CD4-positive, alpha-beta T cell treated with Interleukin-4 for 1 hour (primary cell): Measurements from ENCODE around the gene ELOB.

ENCODE experiments used
- DNase-seq, 2 donors: peaks; one replicate each; pipeline ENCODE4 v3.0.0-alpha.2; 2020 to 2022

ELOB gene

GRCh38 chr16:2777231-2777902 is at the start of gene ELOB:
Gene ELOB, minus strand, starts transcription at chr16:2777280. Its CDS starts 41 bp downstream, at chr16:2777239.
- DNase-seq = peak; percentile 89 to 90

- DNase-seq = no peak
Measured at GRCh38 chr16:2825906-2826305, 48.8 kb upstream of the ELOB start.

GRCh38 chr16:2825049-2825742 is 48.1 kb upstream of the ELOB start:
- no peak for DNase-seq

- DNase-seq = no peak
Measured at GRCh38 chr16:2824626-2825025, 47.5 kb upstream of the ELOB start.

GRCh38 chr16:2822496-2822895 is 45.4 kb upstream of the ELOB start:
- no peak for DNase-seq

- no peak for DNase-seq
Measured at GRCh38 chr16:2822158-2822495, 45.0 kb upstream of the ELOB start.

DNA sequence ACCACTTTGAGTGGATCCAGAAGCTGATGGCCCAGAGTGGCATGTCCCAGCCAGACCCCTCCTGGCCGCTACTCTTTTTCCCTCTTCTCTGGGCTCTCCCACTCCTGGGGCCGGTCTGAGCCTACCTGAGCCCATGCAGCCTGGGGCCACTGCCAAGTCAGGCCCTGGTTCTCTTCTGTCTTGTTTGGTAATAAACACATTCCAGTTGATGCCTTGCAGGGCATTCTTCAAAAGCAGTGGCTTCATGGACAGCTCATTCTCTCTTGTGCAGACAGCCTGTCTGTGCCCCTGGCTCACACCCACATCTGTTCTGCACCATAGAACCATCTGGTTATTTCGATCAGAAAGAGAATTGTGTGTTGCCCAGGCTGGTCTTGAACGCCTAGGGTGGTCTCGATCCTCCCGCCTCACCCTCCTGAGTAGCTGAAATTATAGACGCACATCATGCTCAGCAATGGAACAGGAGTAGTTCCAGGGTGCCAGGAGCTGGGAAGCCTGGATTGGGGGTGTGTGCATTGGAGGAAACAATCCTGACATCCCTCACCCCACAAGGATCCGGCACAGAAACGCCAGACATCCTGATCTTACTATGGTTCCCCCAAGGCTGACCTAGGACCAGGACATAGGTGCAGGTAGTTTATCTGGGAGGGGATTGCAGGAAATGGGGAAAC is 44.5 kb upstream of the ELOB start:
- no peak for DNase-seq

GRCh38 chr16:2820836-2821486 is 43.9 kb upstream of the ELOB start:
- DNase-seq = no peak

GRCh38 chr16:2819939-2820835 is 43.1 kb upstream of the ELOB start:
- no peak for DNase-seq

GRCh38 chr16:2819179-2819938 is 42.3 kb upstream of the ELOB start:
- DNase-seq = no peak

GRCh38 chr16:2818272-2818876 is 41.3 kb upstream of the ELOB start:
- no peak for DNase-seq

- DNase-seq = no peak
Measured at GRCh38 chr16:2817340-2818271, 40.5 kb upstream of the ELOB start.

DNA sequence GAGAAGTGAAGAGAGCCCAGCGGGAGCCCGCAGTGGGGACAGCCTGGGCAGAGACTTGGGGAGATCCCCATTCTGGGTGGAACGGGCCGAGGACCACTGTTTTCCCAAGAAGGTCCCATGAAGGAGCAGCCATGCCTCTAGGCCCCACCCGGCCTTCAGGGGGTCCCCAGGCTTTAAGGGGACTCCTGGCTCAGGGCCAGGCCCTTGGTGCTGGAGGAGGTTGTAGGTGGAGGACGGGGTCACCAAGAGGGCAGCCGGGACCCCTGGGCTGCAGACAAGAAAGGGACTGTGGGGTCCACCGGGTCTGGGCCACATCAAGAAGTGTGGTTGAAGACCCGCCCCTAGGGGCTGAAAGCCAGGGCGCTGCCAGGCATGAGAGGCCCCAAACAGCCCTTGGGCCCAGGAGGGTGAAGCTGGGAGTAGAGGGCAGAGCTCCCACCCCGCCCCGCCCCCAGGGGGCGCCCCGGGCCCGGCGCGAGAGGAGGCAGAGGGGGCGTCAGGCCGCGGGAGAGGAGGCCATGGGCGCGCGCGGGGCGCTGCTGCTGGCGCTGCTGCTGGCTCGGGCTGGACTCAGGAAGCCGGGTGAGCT is 39.8 kb upstream of the ELOB start, which contains the start of gene PRSS21:
PRSS21 (plus strand) TSS at position 487 of the 589 bp plus-strand sequence; CDS start at position 519, 32 bp downstream.
- DNase-seq = peak; percentile 35 to 47

- DNase-seq = no peak
Measured at GRCh38 chr16:2815299-2815771, 38.3 kb upstream of the ELOB start.

DNA sequence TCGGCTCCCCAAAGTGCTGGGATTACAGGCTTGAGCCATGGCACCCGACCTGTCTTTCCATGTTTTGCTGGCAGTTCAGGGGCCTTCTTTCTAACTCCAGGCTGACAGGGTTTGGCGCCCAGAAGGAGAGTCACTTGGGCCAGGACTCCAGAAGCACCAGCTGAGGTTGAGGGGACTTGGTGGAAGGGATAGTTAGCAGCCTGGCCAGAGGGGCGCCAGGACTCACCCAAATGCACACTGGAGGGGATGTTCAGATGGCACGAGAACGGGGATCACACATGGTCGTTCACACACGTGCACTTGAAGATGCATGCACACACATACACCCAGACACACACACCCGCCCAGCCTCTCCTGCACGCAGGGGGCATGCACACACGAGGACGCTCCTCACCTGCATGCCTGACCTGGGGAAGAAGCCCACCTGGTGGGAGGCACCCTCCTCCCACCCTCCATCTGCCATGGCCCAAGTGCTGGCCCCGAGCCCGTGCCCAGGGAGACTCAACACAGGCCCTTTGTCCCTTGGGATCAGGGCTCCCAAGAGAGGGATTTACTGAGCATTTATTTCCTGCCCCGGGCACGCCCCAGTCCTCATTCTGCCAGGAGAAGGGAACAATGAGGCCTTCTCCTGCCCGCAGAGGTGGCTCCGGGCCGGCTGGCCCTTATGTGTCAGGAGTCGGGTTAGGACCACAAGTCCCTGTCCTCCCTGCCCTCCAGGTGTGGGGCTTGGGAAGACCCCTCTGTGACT is 37.6 kb upstream of the ELOB start:
- DNase-seq = no peak

DNA sequence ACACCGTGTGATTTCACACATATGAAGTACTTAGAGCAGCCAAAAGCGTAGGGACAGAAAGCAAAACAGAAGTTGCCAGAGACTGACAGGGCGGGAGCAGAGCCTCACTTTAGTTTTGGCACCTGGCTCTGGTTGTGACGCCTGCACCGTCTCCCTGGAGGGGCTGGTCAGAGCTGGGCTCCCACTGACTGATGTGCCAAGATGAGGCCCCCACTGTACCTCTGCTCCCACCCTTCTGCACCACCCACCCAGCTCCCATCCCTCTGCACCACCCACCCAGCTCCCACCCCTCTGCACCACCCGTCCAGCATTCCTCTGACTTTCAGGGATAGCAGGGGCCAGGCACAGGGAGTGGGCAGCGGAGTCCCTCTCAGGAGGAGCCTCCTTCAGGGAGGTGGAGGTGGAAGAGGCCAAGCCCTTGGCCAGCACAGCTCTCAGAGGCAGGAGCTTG is 36.7 kb upstream of the ELOB start:
- DNase-seq = no peak

DNA sequence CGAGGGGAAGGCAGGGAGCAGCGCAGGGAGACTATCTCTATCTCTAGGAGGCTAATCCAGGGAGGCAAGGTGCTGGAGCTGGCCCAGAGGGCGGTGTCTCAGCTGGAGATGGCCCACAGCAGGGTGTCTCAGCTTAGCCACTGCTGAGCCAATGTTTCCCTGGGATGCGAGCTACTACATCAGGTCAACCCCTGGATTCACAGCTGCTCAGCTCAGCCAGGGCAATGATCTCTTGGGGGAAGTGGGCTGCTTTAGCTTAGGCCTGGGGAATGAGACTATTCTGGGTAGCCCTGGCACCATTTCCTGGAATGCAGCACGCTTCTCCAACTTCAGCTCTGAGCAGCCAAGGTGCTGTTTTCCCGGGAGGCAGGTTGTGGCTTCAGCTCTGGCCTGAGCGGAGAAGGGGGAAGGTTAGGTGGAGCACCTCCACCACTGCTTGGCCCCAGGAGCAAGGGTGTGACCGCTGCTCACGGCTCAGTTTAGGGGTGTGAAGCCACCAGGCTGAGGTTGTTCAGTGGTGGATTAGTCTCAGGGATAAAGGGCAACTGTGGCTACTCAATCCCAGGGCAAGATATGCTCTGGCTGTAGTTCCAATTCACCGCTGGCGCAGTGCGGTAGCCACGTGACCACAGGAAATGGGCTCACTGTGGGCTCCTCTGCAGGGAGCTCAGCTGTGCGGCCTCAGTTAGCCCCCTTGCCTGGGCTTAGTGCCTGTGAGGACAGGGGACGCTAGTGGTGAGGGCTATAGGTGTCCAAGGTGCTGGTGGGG is 34.8 kb upstream of the ELOB start:
- DNase-seq = no peak

- DNase-seq = no peak
Measured at GRCh38 chr16:2810651-2811050, 33.6 kb upstream of the ELOB start.
